ENCODE measurements around the gene TGFBR3. TPM values are rescaled to one million over a fixed set of nuclear protein-coding genes. Genes with fewer than 3 reads are reported as not detected.

TGFBR3 gene
- total and polyA plus RNA-seq, 2 of the 4 experiments (the other 2 are of a cell fraction), result 3.0 to 11.3 TPM

- POLR2A ChIA-PET (ENCODE audit: unreplicated experiment), result no interaction called here
These were observed 174.3 kb downstream of the TGFBR3 start for GRCh38 chr1:91711504-91712247.

More at GRCh38 chr1:91711504-91712247, 174.3 kb downstream of the TGFBR3 start:
- H2BK120ac ChIP-seq (ENCODE audit: low read depth, low read length), result no peak overlapping the region
- no TSS peak for BruUV-seq (replicated peaks)
- peak overlapping the region; percentile 17; the same call in 1 of the 2 replicates for H2AK5ac ChIP-seq (ENCODE audit: low read depth, low read length)
- no peak overlapping the region for H3K9ac ChIP-seq (ENCODE audit: low read depth, low read length)
- no peak overlapping the region for H2BK5ac ChIP-seq (ENCODE audit: low read depth, low read length, poor library complexity, severe bottlenecking)
- H3K18ac ChIP-seq (ENCODE audit: low read depth, low read length), result no peak overlapping the region
- H3K9me1 ChIP-seq (ENCODE audit: insufficient read depth, low read length), result no peaks in the 10 kb centered on the region
- H4K91ac ChIP-seq (ENCODE audit: insufficient read depth, low read depth, low read length), result no peak overlapping the region
- no peak overlapping the region for H3K4me2 ChIP-seq (ENCODE audit: low read depth, low read length)
- DNase-seq (no peak), ATAC-seq (ENCODE audit: low read depth) (no peak)
- no peak overlapping the region for H2AK9ac ChIP-seq (replicated peaks; ENCODE audit: low read depth, low read length, poor library complexity)
- no peak overlapping the region for H3K14ac ChIP-seq (replicated peaks; ENCODE audit: low read depth, low read length)
- no peak overlapping the region for H3K4me3 ChIP-seq (ENCODE audit: insufficient read depth, low read depth, low read length)
- intact Hi-C loops (cut with micrococcal nuclease), result no loop called here
- H2BK15ac ChIP-seq (ENCODE audit: low read depth, low read length), result no peak overlapping the region
- H4K8ac ChIP-seq (ENCODE audit: low read depth in 2 of 2, low read length in 2 of 2), result no peak overlapping the region
- no peaks in the 10 kb centered on the region for H3K79me1 ChIP-seq (ENCODE audit: low read depth in 1 of 2, low read length in 2 of 2)
- H3K9me3 ChIP-seq (ENCODE audit: control insufficient read depth, insufficient read depth, low read length), result no peaks in the 10 kb centered on the region
- no peak overlapping the region for H3K4ac ChIP-seq (ENCODE audit: low read depth, low read length)
- H4K5ac ChIP-seq (ENCODE audit: low read depth, low read length), result no peak overlapping the region
- H4K20me1 ChIP-seq (ENCODE audit: insufficient read depth, low read length), result no peaks in the 10 kb centered on the region
- in situ Hi-C loops (cut with MboI; ENCODE audit: low sequenced_read_pairs), result no loop called here
- peaks cover 6% of the 10 kb centered on the region for H3K4me1 ChIP-seq (ENCODE audit: control insufficient read depth, insufficient read depth, low read length)
- no peaks in the 10 kb centered on the region for H3K27me3 ChIP-seq (ENCODE audit: control insufficient read depth, insufficient read depth, low read length)
- H3K36me3 ChIP-seq (ENCODE audit: control insufficient read depth, insufficient read depth, low read length), result peaks cover 32% of the 10 kb centered on the region
- no peak overlapping the region for H3K23ac ChIP-seq (ENCODE audit: low read depth, low read length)
- H2AFZ ChIP-seq (replicated peaks; ENCODE audit: low read length, poor library complexity), result no peak overlapping the region
- no peak overlapping the region for H2BK20ac ChIP-seq (ENCODE audit: low read depth, low read length)
- dilution Hi-C loops (cut with HindIII; ENCODE audit: low sequenced_read_pairs, unreplicated experiment), result no loop called here
- H3K27ac ChIP-seq (ENCODE audit: insufficient read depth, low read length), result no peak overlapping the region
- no peak overlapping the region for H3K56ac ChIP-seq (ENCODE audit: extremely low read depth, insufficient read depth, low read length)
- 100% methylated on average over 2 of the region's 5 CpGs; no CpG with 5 or more reads in 1 of the 2 experiments for WGBS, 2 experiments (ENCODE audit: extremely low coverage in 2 of 2, insufficient read length in 1 of 2)
- no peak for TF ChIP-seq CTCF (conservative IDR thresholded peaks at IDR 0.05; ENCODE audit: low read depth, low read length)
- no peak for TF ChIP-seq USF2 (IDR thresholded peaks at IDR 0.05; ENCODE audit: low read depth, low read length)
- no peak for TF ChIP-seq MXI1 (IDR thresholded peaks at IDR 0.05; ENCODE audit: borderline replicate concordance, low read depth, low read length)
- TF ChIP-seq BHLHE40 (IDR thresholded peaks at IDR 0.05; ENCODE audit: low read depth, low read length), result no peak
- TF ChIP-seq CEBPB (IDR thresholded peaks at IDR 0.05; ENCODE audit: low read depth, low read length), result no peak
- no peak for TF ChIP-seq MAZ (IDR thresholded peaks at IDR 0.05; ENCODE audit: borderline replicate concordance, low read depth, low read length)
- no peak for TF ChIP-seq NFE2L2 (IDR thresholded peaks at IDR 0.05; ENCODE audit: low read depth, low read length)
- no peak for TF ChIP-seq ELK1 (IDR thresholded peaks at IDR 0.05; ENCODE audit: borderline replicate concordance, low read depth, low read length)
- no peak for TF ChIP-seq CHD1 (IDR thresholded peaks at IDR 0.05; ENCODE audit: low read depth, low read length)
- TF ChIP-seq SMC3 (IDR thresholded peaks at IDR 0.05; ENCODE audit: low read depth, low read length), result no peak
- no peak for TF ChIP-seq FOS (IDR thresholded peaks at IDR 0.05; ENCODE audit: low read depth, low read length)
- TF ChIP-seq POLR2A (IDR thresholded peaks at IDR 0.05; ENCODE audit: low read depth, low read length), result no peak
- no peak for TF ChIP-seq RAD21 (IDR thresholded peaks at IDR 0.05; ENCODE audit: low read length)
- no peak for TF ChIP-seq RFX5 (IDR thresholded peaks at IDR 0.05; ENCODE audit: low read depth, low read length)
- no peak for TF ChIP-seq RCOR1 (IDR thresholded peaks at IDR 0.05; ENCODE audit: insufficient replicate concordance, low read length)
- CTCF ChIA-PET, result no interaction called here
